Measurements from ENCODE around the gene NDUFV1.
"Not testable (repeated sequence)": the region's sequence is repeated elsewhere in the genome, so short reads cannot be mapped to it uniquely, and the experiment has no call there.

Gene NDUFV1

DNA sequence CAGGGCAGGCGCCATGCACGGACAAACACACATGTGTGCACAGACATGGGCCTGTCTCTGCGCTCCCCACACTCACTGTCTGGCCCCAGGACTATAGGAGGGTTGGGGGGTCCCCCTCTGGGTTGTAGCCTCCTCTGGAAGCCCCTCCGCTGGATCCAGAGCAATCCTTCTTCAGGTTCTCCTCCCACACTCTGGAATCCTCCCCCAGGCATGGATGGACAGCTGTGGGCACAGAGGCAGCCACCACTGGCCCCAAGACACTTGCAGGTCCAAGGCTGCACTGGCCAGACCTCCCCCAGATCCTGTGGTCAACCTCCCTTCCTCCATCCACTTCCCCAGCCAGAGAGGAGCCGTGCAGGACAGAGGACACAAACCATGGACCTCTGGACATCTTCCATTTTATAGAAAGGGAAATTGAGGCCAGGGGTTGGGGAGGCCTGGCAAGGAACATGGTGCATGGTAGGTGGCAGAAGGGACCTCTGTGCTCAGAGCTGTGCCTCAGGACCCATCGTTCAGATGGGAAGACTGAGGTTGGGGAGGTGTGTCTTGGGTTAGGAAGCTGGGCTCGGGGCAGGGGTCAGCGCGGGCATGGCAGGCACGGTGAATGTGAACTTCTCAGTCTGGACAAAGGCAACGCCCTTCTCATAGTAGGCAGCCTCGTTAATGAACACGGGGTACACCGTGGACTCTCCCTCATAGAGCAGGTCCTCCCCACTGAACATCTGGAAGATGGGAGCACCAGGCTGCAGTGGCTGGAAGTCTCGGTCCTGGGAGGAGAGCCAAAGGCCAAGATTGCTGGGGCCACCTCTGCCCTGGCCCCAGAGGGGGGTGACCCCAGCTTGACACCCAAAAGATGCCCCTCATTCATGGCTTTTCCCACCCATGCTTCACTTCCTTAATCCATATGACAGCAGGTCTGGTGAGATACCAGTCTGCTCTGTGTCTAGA lies 35.7 kb downstream of the NDUFV1 start:
- DNase-seq = no peak

- no peak for DNase-seq
Measured at GRCh38 chr11:67644042-67644441, 37.3 kb downstream of the NDUFV1 start.

DNA sequence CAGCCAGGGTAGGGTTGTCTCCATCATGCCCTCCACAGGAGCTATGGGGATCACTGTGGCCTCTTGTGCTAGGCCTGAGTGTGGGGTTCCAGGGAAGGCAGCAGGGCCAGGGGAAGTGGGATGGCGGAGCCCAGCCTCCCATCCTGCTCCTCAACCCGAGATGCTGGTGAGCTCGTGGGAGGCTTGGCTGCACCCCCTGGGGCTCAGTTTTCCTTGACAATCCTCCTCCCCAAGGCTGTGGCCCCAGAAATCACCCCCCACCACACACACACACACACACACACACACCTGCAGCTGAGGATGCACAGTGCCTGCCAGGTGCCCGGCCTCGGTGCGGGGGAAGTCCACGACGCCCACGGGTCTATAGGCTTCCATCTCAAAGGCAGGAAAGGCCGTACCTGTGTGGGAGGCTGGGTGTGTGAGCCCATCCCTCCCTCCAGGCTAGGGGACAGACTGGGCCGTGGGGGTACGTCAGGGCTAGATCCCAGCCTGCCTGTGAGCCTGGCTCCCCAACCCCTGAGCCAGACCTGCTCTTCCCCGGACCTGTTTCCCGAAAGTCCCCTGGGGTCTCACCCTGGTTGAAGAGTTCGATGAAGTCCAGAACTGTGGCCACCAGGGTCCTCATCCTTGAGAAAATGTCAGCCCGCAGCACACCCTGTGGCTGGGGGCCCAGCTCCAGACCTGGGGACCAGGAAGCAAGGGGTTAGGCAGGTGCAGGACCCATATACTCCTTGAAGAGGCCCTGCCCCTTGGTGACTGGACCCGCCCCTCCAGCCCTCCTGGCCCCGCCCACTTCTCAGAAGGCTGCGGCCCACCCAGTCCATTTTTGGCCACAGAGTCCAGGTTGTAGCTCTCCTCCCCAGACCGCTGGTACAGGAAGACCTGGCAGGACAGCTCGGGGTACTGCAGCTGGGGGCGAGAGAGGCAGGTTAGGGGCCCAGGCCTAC lies 38.0 kb downstream of the NDUFV1 start:
- no peak for DNase-seq

GRCh38 chr11:67645521-67646461 lies 39.1 kb downstream of the NDUFV1 start:
- no peak for DNase-seq

DNA sequence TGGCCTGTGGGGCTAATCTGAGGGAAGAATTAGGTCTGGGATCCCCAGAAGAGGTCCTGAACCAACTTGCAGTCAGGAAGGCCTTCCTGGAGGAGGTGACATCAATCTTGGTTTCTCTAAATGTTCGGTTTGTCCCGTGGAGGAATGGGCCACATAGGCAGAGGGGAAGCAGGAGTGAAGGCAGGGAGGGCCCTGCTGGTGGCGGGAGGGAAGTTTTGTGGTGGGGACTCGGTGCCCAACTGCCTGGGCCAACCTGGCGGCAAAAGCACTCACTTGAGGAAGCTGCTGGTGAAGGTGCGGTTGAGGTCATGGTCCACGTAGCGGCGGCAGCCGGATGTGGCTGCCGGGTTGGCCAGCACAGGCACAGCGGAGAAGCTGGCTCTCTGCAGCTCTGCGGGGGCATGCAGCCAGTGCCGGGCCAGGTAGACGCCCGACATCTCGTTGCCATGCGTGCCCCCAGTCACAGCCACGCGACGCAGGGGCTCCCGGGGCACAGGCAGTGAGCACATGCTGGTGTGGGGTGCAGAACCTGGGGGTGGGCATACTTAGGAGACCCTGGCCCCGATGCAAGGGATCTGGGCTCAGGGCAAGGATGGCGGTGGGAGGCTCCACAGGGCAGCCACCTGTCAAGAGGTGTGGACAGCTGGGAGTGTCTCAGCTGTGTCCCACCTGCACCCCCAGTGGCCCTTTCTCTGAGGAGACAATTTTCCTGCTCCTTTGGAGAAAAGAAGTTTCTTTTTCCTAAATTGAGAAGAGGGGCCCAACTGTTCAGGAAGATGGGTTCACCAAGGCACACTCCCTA lies 40.0 kb downstream of the NDUFV1 start:
- no peak for DNase-seq

DNA sequence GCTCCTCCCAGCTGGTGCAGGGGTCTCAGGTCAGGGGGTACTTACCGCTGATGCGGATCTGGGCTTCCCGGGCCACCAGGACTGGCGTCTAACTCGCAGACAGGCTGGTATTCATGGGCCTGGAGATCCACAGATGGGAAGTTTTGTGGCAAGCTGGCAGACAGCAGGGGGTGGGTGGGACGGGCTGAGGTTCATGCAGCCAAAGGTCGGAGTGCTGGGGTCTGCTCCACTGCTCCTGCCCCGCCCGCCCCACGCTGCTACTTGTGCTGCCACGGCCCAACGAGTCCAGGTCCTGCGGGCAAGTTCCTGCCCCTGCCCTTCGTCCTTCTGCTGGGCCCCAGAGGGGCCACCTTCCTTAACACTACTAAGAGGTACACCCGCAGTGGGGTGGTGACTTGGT lies 40.7 kb downstream of the NDUFV1 start:
- no peak for DNase-seq

DNA sequence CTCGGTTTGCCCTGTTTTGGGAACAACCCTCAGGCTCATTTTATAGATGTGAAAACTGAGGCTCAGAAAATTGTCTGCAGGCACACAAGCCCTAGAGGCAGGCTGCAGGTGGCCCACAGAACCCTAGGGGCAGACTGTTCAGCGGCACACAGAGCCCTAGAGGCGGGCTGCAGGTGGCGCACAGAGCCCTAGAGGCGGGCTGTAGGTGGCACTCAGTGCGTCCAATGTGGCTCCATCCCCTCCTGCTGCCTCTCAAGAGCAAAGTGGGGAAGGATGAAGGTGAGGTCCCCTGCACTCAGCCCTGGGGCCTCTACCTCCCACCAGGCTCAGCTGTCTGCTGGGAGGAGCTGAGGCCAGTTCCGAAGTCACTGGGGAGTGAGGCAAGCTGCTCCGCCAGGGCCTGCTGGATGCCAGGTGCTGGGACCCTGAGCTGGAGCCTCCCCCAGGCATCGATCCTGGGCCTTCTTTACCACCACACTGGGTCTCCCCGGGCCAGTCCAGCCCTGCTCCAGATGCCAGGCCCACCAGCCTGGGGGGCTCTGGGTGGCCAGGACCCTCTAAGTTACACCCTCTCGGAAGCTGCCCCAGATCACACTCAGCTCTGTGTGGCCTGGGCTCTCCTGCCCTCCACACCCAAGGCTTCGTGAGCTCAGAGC lies 41.5 kb downstream of the NDUFV1 start:
- DNase-seq = no peak

DNA sequence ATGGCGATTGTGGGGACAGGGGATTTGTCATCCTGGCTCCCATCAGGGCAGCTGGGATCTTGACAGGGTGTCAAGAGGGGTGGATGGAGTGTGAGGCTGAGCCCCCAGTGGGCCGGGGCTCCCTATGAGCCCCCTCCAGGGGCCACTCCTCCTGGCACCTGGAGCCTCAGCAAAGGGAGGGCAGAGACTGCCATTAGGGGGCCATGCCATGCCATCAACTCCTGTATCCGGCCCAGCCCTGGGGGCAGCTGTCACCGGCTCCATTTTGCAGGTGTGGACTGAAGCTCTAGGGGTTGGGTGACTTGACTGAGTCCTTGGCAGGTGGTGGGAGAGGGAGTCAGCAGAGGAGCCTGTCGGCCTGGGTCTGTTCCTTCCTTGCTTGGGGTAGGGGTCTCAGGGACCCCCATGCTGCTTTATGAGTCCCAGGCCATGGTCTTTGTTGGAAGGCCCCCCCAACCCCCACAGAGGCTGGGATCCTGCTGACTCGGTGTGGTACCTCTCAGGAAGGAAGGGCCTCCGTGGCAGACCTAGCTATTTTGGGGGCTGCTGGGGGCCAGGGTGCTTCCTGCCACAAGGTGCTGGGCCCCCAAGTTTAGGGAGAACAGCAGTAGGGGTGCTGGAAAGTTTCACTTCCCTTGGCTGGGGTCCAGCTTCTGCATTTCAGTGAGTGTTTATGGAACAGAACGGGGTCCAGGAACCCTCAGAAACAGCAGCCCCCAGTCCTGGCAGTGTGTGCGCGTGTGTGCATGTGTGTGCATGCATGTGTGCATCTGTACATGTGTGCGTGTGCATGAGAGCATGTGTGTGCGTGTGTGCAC lies 42.3 kb downstream of the NDUFV1 start:
- no peak for DNase-seq

DNA sequence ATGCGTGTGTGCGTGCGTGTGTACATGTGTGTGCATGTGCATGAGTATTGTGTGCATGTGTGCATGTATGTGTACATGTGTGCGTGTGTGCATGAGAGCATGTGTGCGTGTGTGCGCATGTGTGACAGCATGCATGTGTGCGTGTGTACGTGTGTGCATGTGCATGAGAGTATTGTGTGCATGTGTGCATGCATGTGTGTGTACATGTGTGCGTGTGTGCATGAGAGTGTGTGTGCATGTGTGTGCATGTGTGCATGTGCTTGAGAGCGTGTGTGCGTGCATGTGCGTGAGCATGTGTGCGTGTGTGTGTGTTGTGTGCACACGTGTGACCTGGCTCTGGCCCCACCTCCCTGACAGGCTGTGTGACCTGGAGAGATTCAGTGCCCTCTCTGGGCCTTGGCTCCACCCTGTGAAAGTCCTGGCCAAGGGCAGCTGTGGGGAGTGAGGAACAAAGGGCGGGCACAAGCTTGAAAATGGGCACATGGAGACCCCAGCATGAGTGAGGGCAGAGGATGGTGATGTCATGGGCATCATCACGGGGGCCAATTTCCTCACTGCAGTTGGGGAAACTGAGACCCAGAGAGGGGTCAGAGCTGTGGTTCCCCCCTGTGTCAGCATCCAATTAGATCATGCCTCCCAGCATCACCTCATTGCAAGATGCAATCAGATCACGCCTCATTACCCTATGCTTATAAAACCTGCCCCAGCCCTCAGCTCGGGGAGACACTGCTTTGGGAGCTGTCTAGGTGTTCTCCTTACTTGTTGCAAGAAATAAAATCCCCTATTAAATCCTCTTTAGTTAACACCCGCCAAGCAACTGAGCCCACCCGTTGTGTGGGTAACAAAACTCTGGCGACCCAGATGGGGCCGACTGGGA lies 43.1 kb downstream of the NDUFV1 start:
- DNase-seq = no peak

- no peak for DNase-seq
Measured at GRCh38 chr11:67651976-67652781, 45.4 kb downstream of the NDUFV1 start.

GRCh38 chr11:67652965-67653845 lies 46.5 kb downstream of the NDUFV1 start:
- no peak for DNase-seq

GRCh38 chr11:67654225-67654624 lies 47.5 kb downstream of the NDUFV1 start:
- DNase-seq = no peak

GRCh38 chr11:67656278-67656922 lies 49.7 kb downstream of the NDUFV1 start:
- DNase-seq = no peak

- no peak for DNase-seq
Measured at GRCh38 chr11:67657300-67657699, 50.6 kb downstream of the NDUFV1 start.

GRCh38 chr11:67659651-67660165 lies 53.0 kb downstream of the NDUFV1 start:
- DNase-seq = not testable (repeated sequence)

GRCh38 chr11:67660752-67661151 lies 54.0 kb downstream of the NDUFV1 start:
- DNase-seq = not testable (repeated sequence)

All from NCI-H1048 (cell line).